HUES48 (cell line): Measurements from ENCODE around the gene CALY.

Experiments used
- H3K27ac ChIP-seq: one replicate; pipeline ENCODE4 v1.7.0; 2013; ENCODE audit warnings: low read depth, low read length, inconsistent platforms
- H3K27me3 ChIP-seq: 2 replicates; pipeline ENCODE4 v1.6.1; 2013; ENCODE audit warnings: mild to moderate bottlenecking, low read length; ENCODE audit not compliant: control insufficient read depth, insufficient read depth
- H3K36me3 ChIP-seq: 2 replicates; pipeline ENCODE4 v1.6.1; 2013; ENCODE audit warnings: low read length; ENCODE audit not compliant: control insufficient read depth, insufficient read depth
- H3K4me1 ChIP-seq: 2 replicates; pipeline ENCODE4 v1.6.1; 2013; ENCODE audit warnings: mild to moderate bottlenecking, low read length; ENCODE audit not compliant: control insufficient read depth, insufficient read depth
- H3K4me3 ChIP-seq: 2 replicates; pipeline ENCODE4 v1.5.1; 2013; ENCODE audit warnings: mild to moderate bottlenecking, low read depth, low read length
- H3K9ac ChIP-seq: 2 replicates; pipeline ENCODE4 v1.6.1; 2013; ENCODE audit warnings: mild to moderate bottlenecking, low read depth, low read length, moderate library complexity
- H3K9me3 ChIP-seq: 2 replicates; pipeline ENCODE4 v1.6.1; 2013; ENCODE audit warnings: low read length; ENCODE audit not compliant: control insufficient read depth, insufficient read depth

Gene CALY

DNA sequence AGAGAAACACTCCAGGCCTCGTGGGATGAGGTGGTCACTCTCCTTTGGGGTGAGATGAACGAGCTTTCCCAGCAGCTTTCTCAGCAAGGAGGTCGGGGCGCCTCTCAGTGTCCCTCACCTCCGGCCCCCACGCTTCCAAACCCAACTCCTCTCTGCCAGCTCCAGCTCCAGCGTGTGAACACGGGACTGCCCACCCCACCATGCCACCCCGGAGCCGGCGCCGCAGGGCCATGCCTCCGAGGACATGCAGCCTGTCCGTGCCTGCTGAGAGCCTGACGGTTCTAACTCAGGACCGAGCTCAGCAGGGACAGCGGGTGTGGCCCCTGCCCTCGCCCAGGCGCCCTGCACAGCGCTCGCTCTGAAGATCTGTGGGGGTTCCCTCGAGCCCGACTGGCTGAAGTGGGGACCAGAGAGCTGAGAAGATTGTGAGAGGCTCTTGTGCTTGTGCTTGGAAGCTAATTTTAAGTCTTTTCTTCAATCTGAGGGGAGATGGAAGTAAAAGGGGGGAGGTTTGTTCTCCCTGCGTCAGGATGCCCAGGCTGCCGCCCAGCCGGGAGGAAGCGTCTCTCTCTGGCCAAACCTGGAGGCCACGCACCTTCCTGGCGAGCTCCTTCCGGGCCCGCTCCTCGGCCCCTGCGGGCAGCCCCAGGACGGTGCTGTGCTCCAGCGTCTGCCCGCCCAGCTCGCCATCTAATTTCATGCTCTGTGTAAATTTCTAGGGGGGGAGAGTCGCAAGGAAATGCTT lies 54.9 kb downstream of the CALY start:
- no peak overlapping the region for H3K9ac ChIP-seq
- H3K27ac ChIP-seq: no peak overlapping the region
- H3K9me3 ChIP-seq: no peaks in the 10 kb centered on the region
- no peaks in the 10 kb centered on the region for H3K27me3 ChIP-seq
- no peaks in the 10 kb centered on the region for H3K4me1 ChIP-seq
- H3K4me3 ChIP-seq: no peak overlapping the region
- peaks cover 69% of the 10 kb centered on the region for H3K36me3 ChIP-seq

DNA sequence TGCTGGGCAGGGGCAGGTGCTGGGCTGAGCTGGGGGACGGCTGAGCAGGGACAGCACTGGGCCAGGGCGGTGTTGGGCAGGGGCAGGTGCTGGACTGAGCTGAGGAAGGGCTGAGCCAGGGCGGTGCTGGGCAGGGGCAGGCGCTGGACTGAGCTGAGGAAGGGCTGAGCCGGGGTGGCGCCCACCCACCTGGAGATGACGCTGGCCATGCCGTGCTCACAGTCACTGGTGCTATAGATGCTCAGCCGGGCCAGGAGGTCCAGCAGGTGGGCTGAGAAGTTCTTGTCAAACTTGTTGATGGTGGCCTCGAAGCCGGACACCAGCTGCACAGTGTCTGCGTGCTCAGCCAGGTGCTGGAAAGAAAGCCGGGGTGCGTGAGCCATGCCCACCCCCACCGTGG lies 55.6 kb downstream of the CALY start:
- H3K4me1 ChIP-seq: peaks cover 3% of the 10 kb centered on the region; the same call in 1 of the 2 replicates
- peaks cover 4% of the 10 kb centered on the region for H3K27me3 ChIP-seq
- no peak overlapping the region for H3K27ac ChIP-seq
- H3K36me3 ChIP-seq: peaks cover 62% of the 10 kb centered on the region
- H3K9ac ChIP-seq: no peak overlapping the region
- H3K4me3 ChIP-seq: no peak overlapping the region
- no peaks in the 10 kb centered on the region for H3K9me3 ChIP-seq

DNA sequence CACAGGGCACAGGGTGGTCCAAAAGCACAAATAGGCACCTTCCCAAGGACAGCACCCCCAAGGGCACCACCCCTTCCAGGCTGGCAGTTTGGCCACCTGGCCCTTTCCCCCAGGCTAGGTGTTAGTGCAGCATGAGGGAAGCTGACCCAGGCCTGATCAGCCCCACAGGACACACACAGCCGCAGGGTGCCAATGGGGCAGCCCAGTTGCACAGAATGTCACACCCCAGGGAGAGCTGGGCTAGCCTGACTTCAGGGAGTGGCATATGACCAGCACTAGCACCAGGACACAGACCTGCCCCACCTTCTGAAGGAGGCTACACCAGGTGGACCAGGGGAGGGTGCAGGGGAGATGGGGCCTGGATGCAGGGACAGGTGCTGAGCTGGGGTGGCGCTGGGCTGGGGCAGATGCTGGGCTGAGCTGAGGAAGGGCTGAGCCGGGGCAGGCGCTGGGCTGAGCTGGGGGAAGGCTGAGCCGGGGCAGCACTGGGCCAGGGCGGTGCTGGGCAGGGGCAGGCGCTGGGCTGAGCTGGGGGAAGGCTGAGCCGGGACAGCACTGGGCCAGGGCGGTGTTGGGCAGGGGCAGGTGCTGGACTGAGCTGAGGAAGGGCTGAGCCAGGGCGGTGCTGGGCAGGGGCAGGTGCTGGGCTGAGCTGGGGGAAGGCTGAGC lies 56.2 kb downstream of the CALY start:
- Histone ChIP-seq H3K9ac (no peak overlapping the region), H3K27ac (no peak overlapping the region), H3K36me3 (peaks cover 56% of the 10 kb centered on the region), H3K9me3 (no peaks in the 10 kb centered on the region), H3K27me3 (peaks cover 7% of the 10 kb centered on the region), H3K4me3 (no peak overlapping the region), H3K4me1 (peaks cover 5% of the 10 kb centered on the region; the same call in 1 of the 2 replicates)

DNA sequence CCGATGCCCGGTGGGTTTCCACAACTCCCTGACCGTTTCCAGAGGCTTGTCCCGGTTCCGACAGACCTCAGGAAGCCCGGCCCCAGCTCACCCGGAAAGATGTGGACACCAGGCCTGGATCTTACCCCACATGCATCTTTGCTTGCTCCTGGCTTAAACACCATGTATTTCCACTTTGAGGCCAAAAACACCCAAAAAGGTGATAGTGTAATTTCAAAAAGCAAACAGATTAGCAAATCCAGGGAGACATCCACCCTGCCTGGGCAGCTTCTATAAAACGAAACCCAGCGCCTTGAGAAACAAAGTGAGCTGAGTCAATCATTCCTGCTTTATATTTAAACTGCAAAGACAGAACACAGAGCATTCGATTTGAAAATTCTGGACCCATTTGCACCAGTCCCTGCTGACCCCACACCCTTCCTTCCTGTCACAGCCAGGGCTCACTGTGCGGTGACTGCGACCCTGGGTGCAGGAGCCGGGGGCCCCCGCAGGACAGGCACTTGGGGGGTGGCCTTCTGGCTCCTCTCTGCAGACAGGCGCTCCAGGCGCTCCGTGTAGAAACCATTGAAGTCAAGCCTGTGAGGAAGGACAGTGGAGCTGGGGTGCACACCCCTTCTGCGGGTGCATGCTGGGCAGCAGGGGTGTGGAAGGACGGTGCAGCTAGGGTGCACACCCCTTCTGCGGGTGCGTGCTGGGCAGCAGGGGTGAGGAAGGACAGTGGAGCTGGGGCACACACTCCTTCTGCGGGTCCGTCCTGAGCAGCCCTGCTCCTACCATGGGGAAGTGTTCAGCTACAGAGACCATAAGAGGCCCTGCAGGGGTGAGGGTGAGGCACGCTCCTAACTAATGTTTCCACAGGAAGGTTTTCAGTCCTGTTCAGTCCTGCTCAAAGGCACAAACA lies 57.1 kb downstream of the CALY start:
- Histone ChIP-seq H3K9me3 (no peaks in the 10 kb centered on the region), H3K4me3 (no peak overlapping the region), H3K9ac (no peak overlapping the region), H3K36me3 (peaks cover 47% of the 10 kb centered on the region), H3K27me3 (peaks cover 7% of the 10 kb centered on the region), H3K27ac (no peak overlapping the region), H3K4me1 (peaks cover 5% of the 10 kb centered on the region; the same call in 1 of the 2 replicates)

DNA sequence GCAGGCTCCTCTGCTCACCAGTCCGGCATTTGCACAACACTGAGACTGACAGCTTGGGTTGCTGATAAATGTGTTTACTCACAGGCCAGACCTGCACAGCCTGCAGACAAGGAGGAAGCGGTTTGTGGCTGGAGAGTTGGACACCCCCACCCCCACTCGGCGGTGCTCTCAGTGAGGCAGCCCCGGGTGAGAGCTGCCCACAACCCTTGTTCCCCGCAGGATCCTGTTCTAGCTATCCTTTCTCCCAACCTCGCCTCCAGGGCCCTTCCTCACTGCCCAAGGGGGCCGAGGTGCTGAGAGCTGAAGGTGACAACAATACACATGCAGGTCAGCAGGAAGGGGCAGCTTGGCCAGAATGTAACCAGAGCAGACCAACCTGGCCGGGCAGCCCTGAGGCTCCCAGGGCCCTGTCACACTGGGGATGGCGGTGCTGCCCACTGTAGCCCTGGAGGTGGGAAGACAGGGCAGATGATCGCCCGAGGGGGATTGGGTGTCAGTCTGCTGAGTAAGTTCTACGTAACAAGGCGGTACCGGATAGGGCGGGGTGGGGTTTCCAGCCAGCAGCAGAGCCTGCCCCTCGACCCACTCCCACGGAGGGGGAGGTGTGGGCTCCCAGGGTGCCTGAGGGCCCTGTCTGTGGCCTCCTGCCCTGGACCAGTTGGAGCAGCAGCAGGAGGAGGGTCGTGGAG lies 58.0 kb downstream of the CALY start:
- H3K27ac ChIP-seq: no peak overlapping the region
- H3K4me3 ChIP-seq: no peak overlapping the region
- peaks cover 7% of the 10 kb centered on the region for H3K27me3 ChIP-seq
- peaks cover 38% of the 10 kb centered on the region for H3K36me3 ChIP-seq
- H3K9ac ChIP-seq: no peak overlapping the region
- H3K9me3 ChIP-seq: no peaks in the 10 kb centered on the region
- peaks cover 5% of the 10 kb centered on the region; the same call in 1 of the 2 replicates for H3K4me1 ChIP-seq

DNA sequence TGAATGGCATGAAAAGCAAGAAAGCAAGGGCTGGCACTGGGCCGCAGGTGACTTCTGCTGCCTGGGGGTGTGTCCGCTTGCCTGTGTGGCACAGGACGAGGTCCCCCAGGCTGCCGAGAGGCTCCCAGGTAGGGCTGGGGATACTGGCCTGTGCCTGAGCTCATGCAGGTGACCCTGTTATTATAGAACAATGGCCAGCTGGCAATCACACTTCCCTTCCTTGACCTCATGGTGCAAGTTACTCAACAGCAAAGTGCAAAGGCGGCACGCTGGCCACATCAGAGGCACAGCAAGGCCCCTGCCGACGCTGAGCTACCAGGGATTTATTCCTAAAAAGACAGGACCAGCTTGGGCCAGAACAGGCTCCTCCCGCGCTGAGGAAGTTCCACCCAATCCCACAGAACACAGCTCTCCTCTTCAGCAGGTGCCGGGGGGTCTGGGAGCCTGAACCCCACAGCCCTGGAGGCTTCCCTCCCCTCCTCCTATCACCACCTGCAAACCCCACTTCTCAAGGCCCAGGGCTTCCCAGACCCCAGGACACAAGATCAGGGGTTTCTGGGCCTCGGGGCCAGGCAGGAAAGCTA lies 58.6 kb downstream of the CALY start:
- Histone ChIP-seq H3K27me3 (peaks cover 7% of the 10 kb centered on the region), H3K4me3 (no peak overlapping the region), H3K9ac (no peak overlapping the region), H3K36me3 (peaks cover 32% of the 10 kb centered on the region), H3K4me1 (peaks cover 5% of the 10 kb centered on the region; the same call in 1 of the 2 replicates), H3K27ac (no peak overlapping the region), H3K9me3 (no peaks in the 10 kb centered on the region)

DNA sequence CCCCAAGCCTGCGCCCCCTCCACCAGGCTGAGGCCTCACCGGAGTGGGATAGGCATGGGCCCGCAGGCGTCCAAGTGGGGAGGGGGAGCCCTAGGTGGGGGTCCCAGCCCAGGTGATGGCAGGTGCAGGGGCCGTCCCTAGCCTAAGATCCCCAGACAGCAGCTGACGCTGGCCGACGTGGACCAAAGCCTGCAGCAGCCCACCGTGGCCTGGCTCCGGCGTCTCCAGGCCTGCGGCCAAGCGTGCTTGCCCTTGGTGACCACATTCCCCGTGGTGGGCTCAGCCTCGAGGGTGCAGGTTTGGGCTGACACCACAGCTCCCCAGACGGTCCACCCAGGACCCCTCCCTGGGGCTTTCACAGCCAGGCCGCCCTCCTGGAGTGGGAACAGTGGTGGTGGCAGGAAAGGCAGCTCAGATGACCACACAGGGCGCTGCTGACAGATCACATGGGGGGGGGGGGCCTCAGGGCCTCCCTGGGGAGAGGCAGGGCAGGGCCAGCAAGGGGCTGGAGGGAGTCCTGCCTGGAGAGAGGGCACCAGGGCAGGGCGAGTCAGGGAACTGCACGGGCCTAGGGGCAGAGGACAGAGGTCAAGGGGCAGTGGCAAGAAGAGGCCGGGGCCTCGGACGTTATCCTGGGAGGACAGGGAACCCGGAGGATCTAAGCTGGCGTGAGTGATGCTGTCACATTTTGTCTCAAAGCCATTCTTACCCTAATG lies 59.3 kb downstream of the CALY start:
- peak overlapping the region; percentile 46; the same call in 1 of the 2 replicates for H3K4me3 ChIP-seq
- peaks cover 25% of the 10 kb centered on the region for H3K36me3 ChIP-seq
- H3K9me3 ChIP-seq: no peaks in the 10 kb centered on the region
- no peak overlapping the region for H3K27ac ChIP-seq
- H3K9ac ChIP-seq: no peak overlapping the region
- peaks cover 5% of the 10 kb centered on the region; the same call in 1 of the 2 replicates for H3K4me1 ChIP-seq
- H3K27me3 ChIP-seq: peaks cover 7% of the 10 kb centered on the region

DNA sequence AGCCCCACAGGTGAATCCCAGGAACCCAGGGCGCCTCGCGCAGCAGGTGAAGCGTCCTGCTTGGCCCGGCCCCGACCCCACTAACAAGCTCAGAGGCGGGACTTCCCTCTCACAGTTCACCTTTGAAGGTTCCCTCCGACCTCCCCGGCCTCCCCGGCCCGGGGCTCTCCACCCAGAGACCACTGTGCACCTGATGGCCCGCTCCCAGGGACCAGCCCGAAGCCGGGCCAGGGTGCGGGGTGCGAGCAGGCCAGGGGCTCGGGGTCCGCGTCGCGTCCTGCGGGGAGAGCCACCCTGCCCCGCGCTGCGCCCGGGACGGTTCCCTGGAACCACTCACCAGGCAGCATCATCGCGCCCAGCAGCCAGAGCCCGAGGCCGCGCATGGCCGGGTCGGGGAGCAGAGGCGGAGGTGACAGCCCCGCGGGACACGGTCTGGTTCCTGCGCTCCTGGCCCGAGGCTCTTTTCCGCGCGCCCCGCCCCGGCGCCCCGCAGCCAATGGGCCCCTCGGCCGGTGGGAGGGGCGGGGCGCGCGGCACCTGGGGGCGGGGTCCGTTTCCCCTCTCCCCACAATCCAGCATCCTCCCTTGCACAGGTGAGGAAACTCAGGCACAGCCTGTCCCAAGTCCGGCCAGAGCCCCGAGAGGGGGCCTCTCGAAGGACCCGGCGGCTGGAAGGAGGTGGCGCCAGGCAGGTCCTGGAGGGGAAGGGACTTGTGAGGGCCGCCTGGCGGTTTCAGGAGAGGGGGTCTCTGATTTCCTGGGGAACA lies 60.1 kb downstream of the CALY start, which contains the start of gene ADAM8:
ADAM8 (minus strand) TSS at position 434 of the 767 bp plus-strand sequence; CDS start at position 383, 51 bp downstream.
- Histone ChIP-seq H3K27me3 (peaks cover 7% of the 10 kb centered on the region), H3K27ac (no peak within 1 kb of the TSS), H3K9ac (no peak within 1 kb of the TSS), H3K4me3 (peak within 1 kb of the TSS; percentile 46), H3K9me3 (no peaks in the 10 kb centered on the region), H3K36me3 (peaks cover 18% of the 10 kb centered on the region), H3K4me1 (peaks cover 5% of the 10 kb centered on the region; the same call in 1 of the 2 replicates)

DNA sequence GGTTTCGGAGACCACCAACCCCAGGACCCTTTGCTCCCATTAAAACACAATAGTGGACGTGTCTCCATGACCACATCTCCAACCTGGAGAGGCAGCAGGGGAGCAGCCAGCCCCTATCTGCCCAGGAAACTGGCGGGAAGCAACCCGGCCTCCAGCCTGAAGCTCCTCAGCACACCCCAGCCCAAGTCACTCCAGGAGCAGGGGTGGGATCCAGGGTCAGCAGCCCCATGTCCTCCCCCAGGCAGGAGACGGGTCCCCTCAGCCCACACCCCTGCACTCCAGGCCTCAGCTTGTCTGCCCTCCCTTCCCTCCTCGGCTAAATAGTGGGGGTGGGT lies 60.6 kb downstream of the CALY start:
- peak overlapping the region; percentile 46 for H3K4me3 ChIP-seq
- H3K9ac ChIP-seq: no peak overlapping the region
- peaks cover 18% of the 10 kb centered on the region for H3K36me3 ChIP-seq
- H3K4me1 ChIP-seq: peaks cover 5% of the 10 kb centered on the region; the same call in 1 of the 2 replicates
- no peak overlapping the region for H3K27ac ChIP-seq
- peaks cover 7% of the 10 kb centered on the region for H3K27me3 ChIP-seq
- no peaks in the 10 kb centered on the region for H3K9me3 ChIP-seq
